NCI-H2029 treated with DMSO at 0.1 percent for 48 hours (cell line): Measurements from ENCODE around the gene CHCHD1.
"Not testable (repeated sequence)": the region's sequence is repeated elsewhere in the genome, so short reads cannot be mapped to it uniquely, and the experiment has no call there.

Source experiments
- DNase-seq: peaks from one replicate; lab custom pipeline; 2025; lab: John Stamatoyannopoulos, UW

The CHCHD1 gene

DNA sequence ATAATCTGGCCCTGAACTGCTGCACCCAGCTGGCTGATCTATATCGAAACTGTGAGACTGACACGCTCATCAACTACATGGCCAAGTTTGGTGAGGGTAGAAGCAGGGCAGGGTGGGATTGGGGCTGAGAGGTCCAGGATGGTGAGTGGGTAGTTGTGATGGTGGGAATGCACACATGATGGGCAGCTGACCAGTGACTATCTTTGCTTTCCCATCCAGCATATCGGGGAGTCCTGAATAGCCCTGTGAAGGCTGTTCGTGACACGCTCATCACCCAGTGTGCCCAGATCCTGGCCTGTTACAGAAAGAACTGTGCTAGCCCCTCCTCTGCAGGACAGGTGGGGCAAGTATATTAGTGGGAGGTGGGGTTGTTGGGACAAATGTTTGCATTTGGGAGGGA lies 12.5 kb upstream of the CHCHD1 start:
- no peak for DNase-seq

DNA sequence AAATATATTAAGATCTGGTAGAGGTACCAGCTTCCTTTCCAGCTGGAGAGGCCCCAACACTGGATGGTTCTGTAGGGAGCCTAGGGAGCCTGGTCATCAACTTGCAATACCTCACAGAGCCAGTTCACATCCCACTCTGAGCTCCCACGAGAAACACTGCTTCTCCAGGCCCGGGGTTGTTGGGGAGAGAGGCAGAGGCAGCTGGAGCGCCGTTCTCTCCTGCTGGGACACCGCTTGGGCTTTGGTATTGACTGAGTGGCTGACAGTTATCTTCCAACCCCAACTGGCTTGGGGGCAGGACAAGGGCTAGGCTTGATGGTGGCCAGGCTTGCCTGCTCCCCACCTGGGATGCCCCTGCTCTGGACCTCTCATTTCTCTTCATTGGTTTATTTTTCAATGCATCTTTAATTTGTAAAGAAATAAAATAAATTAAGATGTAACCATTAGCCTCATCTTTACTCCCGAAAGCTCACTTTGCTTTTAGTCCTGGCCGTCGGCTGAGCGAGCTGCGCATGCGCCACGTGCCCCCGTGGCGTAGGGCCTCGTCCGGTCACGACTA lies 10.0 kb upstream of the CHCHD1 start:
- DNase-seq: no peak

DNA sequence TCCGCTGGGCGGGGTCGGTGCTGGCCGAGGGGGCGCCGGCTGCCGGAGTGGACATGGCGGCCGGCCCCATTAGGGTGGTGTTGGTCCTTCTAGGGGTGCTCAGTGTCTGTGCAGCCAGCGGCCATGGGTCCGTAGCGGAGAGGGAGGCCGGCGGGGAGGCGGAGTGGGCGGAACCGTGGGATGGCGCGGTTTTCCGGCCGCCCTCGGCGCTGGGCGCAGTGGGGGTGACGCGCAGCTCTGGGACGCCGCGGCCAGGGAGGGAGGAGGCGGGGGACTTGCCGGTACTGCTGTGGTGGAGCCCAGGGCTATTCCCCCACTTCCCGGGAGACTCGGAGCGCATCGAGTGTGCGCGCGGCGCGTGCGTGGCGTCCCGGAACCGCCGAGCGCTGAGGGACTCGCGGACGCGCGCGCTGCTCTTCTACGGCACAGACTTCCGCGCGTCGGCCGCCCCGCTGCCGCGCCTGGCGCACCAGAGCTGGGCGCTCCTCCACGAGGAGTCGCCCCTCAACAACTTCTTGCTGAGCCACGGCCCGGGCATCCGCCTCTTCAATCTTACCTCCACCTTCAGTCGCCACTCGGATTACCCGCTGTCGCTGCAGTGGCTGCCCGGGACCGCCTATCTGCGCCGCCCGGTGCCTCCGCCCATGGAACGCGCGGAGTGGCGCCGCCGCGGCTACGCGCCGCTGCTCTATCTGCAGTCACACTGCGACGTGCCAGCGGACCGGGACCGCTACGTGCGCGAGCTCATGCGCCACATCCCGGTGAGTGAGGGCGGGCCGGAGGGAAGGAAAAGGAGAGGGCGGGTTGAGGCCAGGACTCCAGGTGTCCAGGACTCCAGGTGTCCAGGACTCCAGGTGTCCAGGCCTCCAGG lies 9.3 kb upstream of the CHCHD1 start:
- DNase-seq: no peak

DNA sequence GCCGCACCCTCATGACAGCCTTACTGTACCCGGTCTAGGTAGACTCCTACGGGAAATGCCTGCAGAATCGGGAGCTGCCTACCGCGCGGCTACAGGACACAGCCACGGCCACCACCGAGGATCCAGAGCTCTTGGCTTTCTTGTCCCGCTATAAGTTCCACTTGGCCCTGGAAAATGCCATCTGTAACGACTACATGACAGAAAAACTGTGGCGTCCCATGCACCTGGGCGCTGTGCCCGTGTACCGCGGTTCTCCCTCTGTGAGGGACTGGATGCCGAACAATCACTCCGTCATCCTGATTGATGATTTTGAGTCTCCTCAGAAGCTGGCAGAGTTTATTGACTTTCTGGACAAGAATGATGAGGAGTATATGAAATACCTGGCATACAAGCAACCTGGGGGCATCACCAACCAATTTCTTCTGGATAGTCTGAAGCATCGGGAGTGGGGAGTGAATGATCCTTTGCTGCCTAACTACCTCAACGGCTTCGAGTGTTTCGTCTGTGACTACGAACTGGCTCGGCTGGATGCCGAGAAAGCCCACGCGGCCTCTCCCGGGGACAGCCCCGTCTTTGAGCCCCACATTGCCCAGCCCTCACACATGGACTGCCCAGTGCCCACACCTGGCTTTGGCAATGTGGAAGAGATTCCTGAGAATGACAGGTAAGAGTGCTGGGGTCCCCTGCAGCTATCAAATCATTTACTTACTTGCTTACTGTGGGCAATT lies 8.5 kb upstream of the CHCHD1 start:
- DNase-seq: no peak

DNA sequence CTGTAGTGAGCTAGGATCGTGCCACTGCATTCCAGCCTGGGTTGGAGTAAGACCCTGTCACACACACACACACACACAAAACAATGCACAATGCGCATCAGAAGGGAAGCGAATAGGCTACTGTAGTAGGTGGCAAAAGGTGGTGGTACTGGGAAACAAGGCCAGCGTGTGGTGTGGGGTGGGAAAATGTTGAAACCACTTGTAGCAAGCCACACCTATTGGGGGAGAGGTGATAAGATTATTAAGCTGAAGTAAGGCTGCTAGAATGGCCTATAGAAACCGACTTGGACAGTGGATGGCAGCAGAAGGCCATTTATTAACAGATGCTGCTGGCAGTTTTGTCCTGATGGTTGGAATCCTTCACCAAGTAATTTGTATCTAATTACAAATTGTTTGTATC lies 7.2 kb upstream of the CHCHD1 start:
- no peak for DNase-seq

DNA sequence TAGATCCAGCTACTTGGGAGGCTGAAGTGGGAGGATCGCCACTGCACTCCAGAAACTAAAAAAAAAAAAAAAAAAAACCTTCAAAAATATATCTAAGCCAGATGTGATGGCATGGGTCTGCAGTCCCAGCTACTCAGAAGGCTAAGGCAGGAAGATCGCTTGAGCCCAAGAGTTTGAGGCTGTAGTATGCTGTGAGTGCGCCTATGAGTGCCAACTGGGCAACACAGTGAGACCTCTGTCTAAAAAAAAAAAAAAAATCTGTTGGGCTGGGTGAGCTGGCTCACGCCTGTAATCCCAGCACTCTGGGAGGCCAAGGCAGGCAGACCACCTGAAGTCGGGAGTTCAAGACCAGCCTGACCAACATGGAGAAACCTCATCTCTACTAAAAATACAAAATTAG lies 2.8 kb upstream of the CHCHD1 start:
- DNase-seq: no peak

DNA sequence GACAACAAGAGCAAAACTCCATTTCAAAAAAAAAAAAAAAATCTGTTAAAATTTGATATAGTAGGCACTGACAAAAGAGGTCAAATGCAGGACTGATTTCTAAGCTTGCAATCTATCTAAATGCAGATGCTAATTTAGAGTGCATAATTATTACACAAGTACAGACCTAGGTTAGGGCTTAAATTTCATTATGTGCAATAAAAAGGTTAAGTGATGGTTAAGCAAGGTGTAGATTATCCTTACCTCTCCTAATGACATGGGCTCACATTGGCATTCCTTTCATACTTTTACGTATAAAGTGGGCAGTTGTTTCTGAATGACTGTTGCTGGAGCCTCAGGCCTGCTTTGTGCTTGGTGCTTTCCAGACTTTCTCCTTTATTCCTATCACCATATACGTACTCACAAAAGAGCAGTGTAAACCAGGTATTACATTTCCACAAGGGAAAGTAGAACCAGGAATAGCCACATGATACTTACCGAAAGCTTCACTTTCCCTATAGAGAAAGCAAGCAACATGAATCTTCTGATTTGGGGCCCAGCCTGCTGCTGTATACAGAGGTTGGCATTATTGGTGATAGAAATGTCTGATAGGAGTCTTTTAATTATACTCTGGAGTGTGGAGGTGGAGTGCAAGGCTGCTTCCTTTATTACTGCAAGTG lies 2.2 kb upstream of the CHCHD1 start:
- DNase-seq: no peak

DNA sequence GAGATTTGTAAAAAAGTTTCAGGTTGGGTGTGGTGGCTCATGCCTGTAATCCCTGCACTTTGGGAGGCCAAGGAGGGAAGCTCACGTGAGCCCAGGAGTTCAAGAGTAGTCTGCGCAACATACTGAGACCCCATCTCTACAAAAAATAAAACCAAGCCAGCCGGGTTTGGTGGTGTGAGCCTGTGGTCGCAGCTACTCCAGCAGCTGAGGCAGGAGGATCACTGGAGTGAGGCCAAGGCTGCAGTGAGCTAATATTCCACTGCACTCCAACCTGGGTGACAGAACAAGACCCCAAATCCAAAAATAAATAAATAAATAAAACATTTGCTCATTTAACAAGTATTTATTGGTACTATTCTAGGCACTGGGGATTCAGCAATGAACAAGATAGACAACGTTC lies 1.5 kb upstream of the CHCHD1 start:
- DNase-seq: no peak

DNA sequence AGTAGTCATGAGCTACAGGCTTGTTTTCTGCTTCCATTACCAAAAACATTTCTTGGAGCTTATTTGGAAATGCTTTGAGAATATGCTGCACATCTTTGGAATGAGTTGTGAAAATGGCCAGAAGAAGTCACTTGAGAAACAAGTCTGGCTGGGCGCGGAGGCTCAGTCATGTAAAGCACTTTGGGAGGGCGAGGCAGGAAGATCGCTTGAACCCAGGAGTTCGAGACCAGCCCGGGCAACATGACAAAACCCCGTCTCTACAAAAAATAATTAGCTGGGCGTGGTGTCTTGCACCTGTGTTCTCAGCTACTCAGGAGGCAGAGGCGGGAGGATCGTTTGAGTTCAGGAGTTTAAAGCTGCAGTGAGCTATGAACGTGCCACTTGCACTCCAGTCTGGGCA lies 882 bp upstream of the CHCHD1 start:
- no peak for DNase-seq

DNA sequence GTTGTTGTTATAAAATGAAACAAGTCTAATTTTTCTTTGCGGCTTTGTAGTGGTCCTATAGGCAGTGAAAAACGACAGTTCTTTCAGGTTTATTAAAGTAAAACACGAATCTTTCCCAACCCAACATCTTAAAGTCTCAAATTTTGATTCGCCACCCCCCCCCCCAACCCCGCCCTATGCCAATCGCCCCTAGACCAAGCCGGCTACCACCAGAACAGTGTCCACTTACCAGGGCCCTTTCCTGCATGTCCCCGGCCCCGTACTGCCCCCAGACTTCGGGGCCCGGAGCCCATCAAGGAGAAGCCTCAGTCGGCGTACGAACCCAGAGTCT lies 335 bp upstream of the CHCHD1 start:
- no peak for DNase-seq

DNA sequence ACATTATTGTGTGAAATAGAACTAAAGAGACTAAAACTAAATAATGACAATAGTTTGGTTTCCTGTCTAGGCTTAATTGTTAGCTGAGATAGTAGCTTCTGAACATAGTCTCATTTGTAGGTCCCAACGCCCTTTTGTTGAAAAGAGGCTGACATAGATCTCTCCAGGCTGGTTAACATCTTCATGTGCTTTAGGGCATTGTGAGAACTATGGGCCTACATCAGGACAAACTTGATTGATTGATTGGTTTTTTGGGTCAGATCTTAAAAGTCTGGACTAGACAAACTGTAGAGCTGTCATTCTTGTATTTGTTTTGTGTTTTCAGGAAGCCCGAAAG lies 869 bp downstream of the CHCHD1 start:
- DNase-seq: no peak

DNA sequence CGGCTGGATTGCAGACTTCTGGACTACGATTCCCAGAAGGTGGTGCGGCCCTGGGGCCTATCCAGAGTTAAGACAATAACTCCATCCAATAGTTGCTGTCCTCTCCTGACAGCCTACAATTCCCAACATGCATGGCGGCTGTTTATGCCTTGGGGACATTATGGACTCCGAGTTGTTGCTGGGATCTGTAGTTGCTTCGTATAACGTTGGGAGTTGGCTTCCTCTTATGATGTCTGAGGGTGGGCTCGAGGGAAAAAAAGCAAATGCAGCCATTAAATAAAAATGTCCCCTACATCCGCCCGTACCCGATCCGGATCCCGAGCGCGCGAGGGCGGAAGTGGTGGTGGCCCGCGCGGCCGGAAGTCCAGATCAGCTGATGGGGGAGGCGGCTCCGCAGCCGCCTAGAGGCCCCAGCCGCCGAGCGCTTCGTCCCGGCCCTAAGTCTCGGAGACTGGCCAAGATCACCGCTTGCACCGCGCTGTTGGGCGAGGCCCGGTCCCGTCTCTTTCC lies 3.4 kb downstream of the CHCHD1 start, which contains the start of gene ZSWIM8:
TSS of gene ZSWIM8 (plus strand) at position 396 of the 510 bp plus-strand sequence. CDS start 273 bp downstream, outside the sequence.
- DNase-seq: peak; percentile 85

DNA sequence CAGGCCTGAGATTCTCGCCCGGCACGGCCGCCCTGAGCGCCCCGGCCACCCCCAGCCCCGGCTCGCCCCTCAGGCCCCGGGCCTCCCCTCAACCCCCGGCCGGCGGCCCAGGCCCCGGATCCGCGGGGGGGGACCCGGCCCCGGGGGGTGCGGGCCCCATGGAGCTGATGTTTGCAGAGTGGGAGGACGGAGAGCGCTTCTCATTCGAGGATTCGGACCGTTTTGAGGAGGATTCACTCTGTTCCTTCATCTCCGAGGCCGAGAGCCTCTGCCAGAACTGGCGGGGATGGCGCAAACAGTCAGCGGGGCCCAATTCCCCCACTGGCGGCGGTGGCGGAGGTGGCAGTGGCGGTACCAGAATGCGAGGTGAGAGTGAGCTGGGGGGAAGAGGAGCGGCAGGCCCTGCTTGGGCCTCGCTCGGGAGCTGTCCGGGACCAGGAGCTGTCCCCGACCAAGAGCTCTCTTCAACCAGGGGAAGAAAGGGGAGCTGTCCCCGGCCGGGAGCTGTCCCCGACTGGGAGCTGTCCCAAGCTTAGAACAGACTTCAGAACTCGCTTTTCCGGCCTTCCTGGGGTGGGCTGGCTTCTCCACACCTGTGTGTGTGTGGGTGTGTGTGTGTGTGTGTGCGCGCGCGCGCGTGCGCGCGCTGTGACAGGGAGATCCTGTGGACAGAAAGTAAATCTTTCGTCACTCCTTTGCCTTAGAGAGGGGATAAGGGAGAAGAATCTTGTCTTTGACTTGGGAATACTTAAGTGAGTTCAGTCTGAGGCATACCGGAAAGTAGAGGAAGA lies 4.1 kb downstream of the CHCHD1 start:
- DNase-seq: no peak

DNA sequence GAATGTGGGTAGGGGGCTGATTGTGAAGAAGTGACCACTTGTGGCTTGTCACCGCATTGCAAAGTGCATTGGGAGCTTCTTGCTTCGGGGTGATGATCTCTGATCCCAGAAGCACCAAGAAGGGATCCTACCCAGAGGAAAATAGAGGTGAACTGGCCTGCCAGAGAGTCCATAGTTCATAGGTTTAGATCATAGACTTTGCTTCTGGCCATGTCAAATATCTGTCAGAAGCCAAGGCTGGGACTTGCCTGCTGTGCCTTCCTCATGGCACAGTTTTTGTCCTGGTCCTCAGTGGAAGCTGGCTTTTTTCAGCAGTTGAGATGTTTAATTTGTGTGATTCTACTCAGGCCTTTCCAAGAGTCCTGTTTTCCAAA lies 4.7 kb downstream of the CHCHD1 start:
- DNase-seq: no peak

DNA sequence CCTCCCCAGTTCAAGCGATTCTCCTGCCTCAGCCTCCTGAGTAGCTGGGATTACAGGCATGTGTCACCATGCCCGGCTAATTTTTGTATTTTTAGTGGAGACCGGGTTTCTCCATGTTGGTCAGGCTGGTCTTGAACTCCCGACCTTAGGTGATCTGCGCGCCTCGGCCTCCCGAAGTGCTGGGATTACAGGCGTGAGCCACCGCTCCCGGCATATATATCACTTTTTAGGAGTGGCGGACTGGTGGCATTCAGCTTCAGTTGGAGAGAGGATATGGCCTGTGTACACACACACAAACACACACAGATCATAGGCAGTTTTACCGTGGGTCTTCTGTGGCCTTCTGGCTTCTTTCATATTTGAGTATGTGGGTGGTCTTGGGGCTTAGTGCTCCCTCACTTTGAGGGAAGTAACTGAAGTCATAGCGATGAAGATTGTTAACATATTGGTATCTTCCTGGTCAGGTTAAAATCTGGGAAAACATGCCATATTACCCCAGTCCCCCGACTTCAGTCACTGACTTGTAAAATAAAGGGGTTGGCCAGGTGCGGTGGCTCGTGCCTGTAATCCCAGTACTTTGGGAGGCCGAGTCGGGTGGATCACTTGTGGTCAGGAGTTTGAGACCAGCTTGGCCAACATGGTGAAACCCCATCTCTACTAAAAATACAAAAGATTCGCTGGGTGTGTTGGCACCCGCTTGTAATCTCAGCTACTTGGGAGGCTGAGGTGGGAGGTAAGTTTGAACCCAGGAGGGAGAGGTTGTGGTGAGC lies 5.4 kb downstream of the CHCHD1 start:
- not testable (repeated sequence) for DNase-seq

DNA sequence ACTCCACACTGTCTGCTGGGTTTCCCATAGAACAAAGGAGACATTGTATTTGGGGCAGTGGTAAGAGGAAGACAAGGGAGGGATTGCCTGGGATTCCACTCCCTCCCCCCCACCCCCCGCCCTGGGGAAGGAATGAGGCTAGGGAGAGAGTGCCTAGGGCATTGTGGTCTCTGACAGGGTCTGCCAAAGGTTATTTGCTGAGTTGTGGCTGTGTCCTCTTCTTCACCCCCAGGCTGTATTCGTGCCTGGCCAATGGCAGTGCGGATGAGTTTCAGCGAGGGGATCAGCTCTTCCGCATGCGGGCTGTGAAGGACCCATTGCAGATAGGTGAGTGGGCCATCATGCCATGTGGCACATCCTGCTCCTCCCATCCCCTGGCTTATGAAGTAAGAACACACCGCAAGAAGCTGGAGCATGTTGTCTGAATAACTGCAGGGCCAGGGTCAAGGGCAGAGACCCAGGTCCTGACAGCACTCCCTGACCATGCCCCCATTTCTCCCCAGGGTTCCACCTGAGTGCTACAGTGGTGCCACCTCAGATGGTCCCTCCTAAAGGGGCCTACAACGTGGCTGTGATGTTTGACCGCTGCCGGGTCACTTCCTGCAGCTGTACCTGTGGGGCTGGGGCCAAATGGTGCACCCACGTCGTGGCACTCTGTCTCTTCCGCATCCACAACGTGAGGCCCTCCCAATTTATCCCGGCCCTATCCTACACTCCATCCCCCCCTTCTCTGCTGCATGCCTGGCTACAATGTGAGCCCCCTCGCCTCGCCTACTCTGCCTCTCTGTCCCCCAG lies 7.2 kb downstream of the CHCHD1 start:
- DNase-seq: no peak

DNA sequence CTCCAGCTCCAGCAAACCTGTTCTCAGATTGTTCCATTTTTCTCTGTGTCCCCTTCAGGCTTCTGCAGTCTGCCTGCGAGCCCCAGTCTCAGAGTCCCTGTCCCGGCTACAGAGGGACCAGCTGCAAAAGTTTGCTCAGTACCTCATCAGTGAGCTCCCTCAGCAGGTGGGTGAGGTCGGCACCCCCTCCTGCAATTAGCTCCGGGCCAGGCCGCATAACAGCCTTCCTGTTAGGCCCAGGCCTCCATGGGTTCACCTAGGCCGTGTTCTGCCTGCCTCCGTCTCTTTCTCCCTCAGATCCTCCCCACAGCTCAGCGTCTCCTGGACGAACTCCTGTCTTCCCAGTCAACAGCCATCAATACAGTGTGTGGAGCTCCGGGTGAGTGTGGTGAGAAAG lies 7.8 kb downstream of the CHCHD1 start:
- no peak for DNase-seq

DNA sequence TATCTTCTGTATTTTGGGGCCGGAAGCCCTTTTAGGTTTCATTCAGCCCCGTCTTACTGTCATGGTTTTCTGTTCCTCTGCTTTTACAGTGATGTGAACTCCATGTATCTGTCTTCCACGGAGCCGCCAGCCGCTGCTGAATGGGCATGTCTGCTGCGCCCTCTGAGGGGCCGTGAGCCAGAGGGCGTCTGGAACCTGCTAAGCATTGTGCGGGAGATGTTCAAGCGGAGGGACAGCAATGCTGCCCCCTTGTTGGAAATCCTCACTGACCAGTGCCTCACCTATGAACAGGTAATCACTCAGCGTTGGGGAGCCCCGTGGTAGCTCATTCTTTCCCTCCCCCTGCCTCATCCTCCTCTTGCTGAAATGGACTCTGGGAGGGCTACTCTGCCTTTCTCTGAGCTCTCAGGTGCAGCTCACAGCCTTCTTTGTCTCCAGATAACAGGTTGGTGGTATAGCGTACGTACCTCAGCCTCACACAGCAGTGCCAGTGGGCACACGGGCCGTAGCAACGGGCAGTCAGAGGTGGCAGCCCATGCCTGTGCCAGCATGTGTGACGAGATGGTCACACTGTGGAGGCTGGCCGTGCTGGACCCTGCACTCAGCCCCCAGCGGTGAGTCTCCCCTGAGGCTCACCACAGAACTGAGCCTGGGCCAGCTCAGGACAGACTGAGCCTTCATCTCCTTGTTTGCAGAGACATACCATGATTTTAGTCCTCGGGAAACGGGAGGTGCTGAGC lies 9.2 kb downstream of the CHCHD1 start:
- DNase-seq: no peak

DNA sequence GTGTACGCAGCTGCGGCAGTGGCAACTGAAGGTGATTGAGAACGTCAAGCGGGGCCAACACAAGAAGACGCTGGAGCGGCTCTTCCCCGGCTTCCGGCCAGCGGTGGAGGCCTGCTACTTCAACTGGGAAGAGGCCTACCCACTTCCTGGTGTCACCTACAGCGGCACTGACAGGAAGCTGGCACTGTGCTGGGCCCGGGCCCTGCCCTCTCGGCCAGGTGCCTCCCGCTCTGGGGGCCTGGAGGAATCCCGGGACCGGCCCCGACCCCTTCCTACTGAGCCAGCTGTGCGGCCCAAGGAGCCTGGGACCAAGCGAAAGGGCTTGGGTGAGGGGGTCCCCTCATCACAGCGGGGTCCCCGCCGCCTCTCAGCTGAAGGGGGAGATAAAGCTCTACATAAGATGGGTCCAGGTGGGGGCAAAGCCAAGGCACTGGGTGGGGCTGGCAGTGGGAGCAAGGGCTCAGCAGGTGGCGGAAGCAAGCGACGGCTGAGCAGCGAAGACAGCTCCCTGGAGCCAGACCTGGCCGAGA lies 10.1 kb downstream of the CHCHD1 start:
- no peak for DNase-seq
